Measurements from ENCODE around the gene DYNLL2.
A peak's percentile ranks its signal among the peaks of the same experiment; 100 is the strongest.

Gene DYNLL2

GRCh38 chr17:58119491-58119890 is 36.3 kb downstream of the DYNLL2 start:
- Histone ChIP-seq H3K23ac (ENCODE audit: low read length) (no peak overlapping the region), H3K27me3 (ENCODE audit: insufficient read depth, low read length) (no peaks in the 10 kb centered on the region), H3K4me2 (ENCODE audit: low read length) (no peak overlapping the region), H3K79me2 (ENCODE audit: control insufficient read depth, insufficient read depth, low read length, poor library complexity) (no peaks in the 10 kb centered on the region), H2BK120ac (ENCODE audit: insufficient read depth, low read length, poor library complexity) (no peak overlapping the region), H3K9ac (ENCODE audit: low read length) (no peak overlapping the region), H3K18ac (ENCODE audit: low read length) (no peak overlapping the region), H2AFZ (ENCODE audit: insufficient read depth, low read length, poor library complexity) (no peak overlapping the region), H4K8ac (ENCODE audit: low read depth, low read length) (no peak overlapping the region), H3K4ac (ENCODE audit: low read depth, low read length) (no peak overlapping the region), H2AK5ac (ENCODE audit: low read length) (no peak overlapping the region), H4K12ac (ENCODE audit: low read depth, low read length) (no peak overlapping the region), H3K14ac (ENCODE audit: low read length) (no peak overlapping the region), H3K4me3 (ENCODE audit: low read depth, low read length) (no peak overlapping the region), H2BK5ac (ENCODE audit: low read depth, low read length, poor library complexity) (no peak overlapping the region), H3K4me1 (ENCODE audit: control insufficient read depth in 1 of 2, insufficient read depth in 2 of 2, low read length in 2 of 2) (no peaks in the 10 kb centered on the region), H2BK12ac (ENCODE audit: low read length) (no peak overlapping the region), H3K9me3 (ENCODE audit: insufficient read depth, low read depth, low read length) (no peaks in the 10 kb centered on the region), H4K91ac (ENCODE audit: low read depth, low read length) (no peak overlapping the region), H3K79me1 (ENCODE audit: low read length) (no peaks in the 10 kb centered on the region), H3K36me3 (ENCODE audit: control insufficient read depth in 1 of 2, insufficient read depth in 2 of 2, low read length in 2 of 2) (no peaks in the 10 kb centered on the region), H3K27ac (ENCODE audit: low read depth, low read length) (no peak overlapping the region)
- no peak for DNase-seq
- WGBS (ENCODE audit: extremely low coverage, insufficient coverage, insufficient read length) = no CpG with 5 or more reads among the region's 3 CpGs

- Histone ChIP-seq H3K4me2 (ENCODE audit: low read length) (no peak overlapping the region), H2AFZ (ENCODE audit: insufficient read depth, low read length, poor library complexity) (no peak overlapping the region), H4K12ac (ENCODE audit: low read depth, low read length) (no peak overlapping the region), H4K8ac (ENCODE audit: low read depth, low read length) (no peak overlapping the region), H2AK5ac (ENCODE audit: low read length) (no peak overlapping the region), H3K4me1 (ENCODE audit: control insufficient read depth in 1 of 2, insufficient read depth in 2 of 2, low read length in 2 of 2) (no peaks in the 10 kb centered on the region), H2BK120ac (ENCODE audit: insufficient read depth, low read length, poor library complexity) (no peak overlapping the region), H3K4ac (ENCODE audit: low read depth, low read length) (no peak overlapping the region), H3K23ac (ENCODE audit: low read length) (no peak overlapping the region), H2BK5ac (ENCODE audit: low read depth, low read length, poor library complexity) (no peak overlapping the region), H3K79me1 (ENCODE audit: low read length) (no peaks in the 10 kb centered on the region), H3K9ac (ENCODE audit: low read length) (no peak overlapping the region), H4K91ac (ENCODE audit: low read depth, low read length) (no peak overlapping the region), H3K14ac (ENCODE audit: low read length) (no peak overlapping the region), H2BK12ac (ENCODE audit: low read length) (no peak overlapping the region), H3K18ac (ENCODE audit: low read length) (no peak overlapping the region), H3K27me3 (ENCODE audit: insufficient read depth, low read length) (no peaks in the 10 kb centered on the region), H3K79me2 (ENCODE audit: control insufficient read depth, insufficient read depth, low read length, poor library complexity) (no peaks in the 10 kb centered on the region), H3K9me3 (ENCODE audit: insufficient read depth, low read depth, low read length) (no peaks in the 10 kb centered on the region), H3K27ac (ENCODE audit: low read depth, low read length) (no peak overlapping the region), H3K4me3 (ENCODE audit: low read depth, low read length) (no peak overlapping the region), H3K36me3 (ENCODE audit: control insufficient read depth in 1 of 2, insufficient read depth in 2 of 2, low read length in 2 of 2) (no peaks in the 10 kb centered on the region)
- whole genome bisulfite sequencing (ENCODE audit: extremely low coverage, insufficient coverage, insufficient read length) = no CpG with 5 or more reads among the region's 7 CpGs
- DNase-seq = peak; percentile 45 to 79
Observed at GRCh38 chr17:58120195-58120822, 37.1 kb downstream of the DYNLL2 start.

GRCh38 chr17:58121925-58122324 is 38.7 kb downstream of the DYNLL2 start:
- Histone ChIP-seq H3K27me3 (ENCODE audit: insufficient read depth, low read length) (no peaks in the 10 kb centered on the region), H3K9ac (ENCODE audit: low read length) (no peak overlapping the region), H4K8ac (ENCODE audit: low read depth, low read length) (no peak overlapping the region), H3K23ac (ENCODE audit: low read length) (no peak overlapping the region), H3K9me3 (ENCODE audit: insufficient read depth, low read depth, low read length) (no peaks in the 10 kb centered on the region), H3K27ac (ENCODE audit: low read depth, low read length) (no peak overlapping the region), H3K79me1 (ENCODE audit: low read length) (no peaks in the 10 kb centered on the region), H4K12ac (ENCODE audit: low read depth, low read length) (no peak overlapping the region), H2BK5ac (ENCODE audit: low read depth, low read length, poor library complexity) (no peak overlapping the region), H3K4ac (ENCODE audit: low read depth, low read length) (no peak overlapping the region), H4K91ac (ENCODE audit: low read depth, low read length) (no peak overlapping the region), H2AFZ (ENCODE audit: insufficient read depth, low read length, poor library complexity) (no peak overlapping the region), H3K4me1 (ENCODE audit: control insufficient read depth in 1 of 2, insufficient read depth in 2 of 2, low read length in 2 of 2) (no peaks in the 10 kb centered on the region), H2AK5ac (ENCODE audit: low read length) (no peak overlapping the region), H2BK12ac (ENCODE audit: low read length) (no peak overlapping the region), H3K4me3 (ENCODE audit: low read depth, low read length) (no peak overlapping the region), H3K4me2 (ENCODE audit: low read length) (no peak overlapping the region), H3K14ac (ENCODE audit: low read length) (no peak overlapping the region), H2BK120ac (ENCODE audit: insufficient read depth, low read length, poor library complexity) (no peak overlapping the region), H3K18ac (ENCODE audit: low read length) (no peak overlapping the region), H3K36me3 (ENCODE audit: control insufficient read depth in 1 of 2, insufficient read depth in 2 of 2, low read length in 2 of 2) (no peaks in the 10 kb centered on the region), H3K79me2 (ENCODE audit: control insufficient read depth, insufficient read depth, low read length, poor library complexity) (no peaks in the 10 kb centered on the region)
- no CpG with 5 or more reads among the region's 5 CpGs for WGBS (ENCODE audit: extremely low coverage, insufficient coverage, insufficient read length)
- DNase-seq = peak in 1 of 2 donors; percentile 21

- no CpG with 5 or more reads among the region's 1 CpG for WGBS (ENCODE audit: extremely low coverage, insufficient coverage, insufficient read length)
- H4K8ac ChIP-seq (ENCODE audit: low read depth, low read length) = no peak overlapping the region
- H3K14ac ChIP-seq (ENCODE audit: low read length) = no peak overlapping the region
- H4K91ac ChIP-seq (ENCODE audit: low read depth, low read length) = no peak overlapping the region
- H3K9me3 ChIP-seq (ENCODE audit: insufficient read depth, low read depth, low read length) = no peaks in the 10 kb centered on the region
- no peaks in the 10 kb centered on the region for H3K4me1 ChIP-seq (ENCODE audit: control insufficient read depth in 1 of 2, insufficient read depth in 2 of 2, low read length in 2 of 2)
- no peak overlapping the region for H3K4me2 ChIP-seq (ENCODE audit: low read length)
- H3K36me3 ChIP-seq (ENCODE audit: control insufficient read depth in 1 of 2, insufficient read depth in 2 of 2, low read length in 2 of 2) = no peaks in the 10 kb centered on the region
- H3K18ac ChIP-seq (ENCODE audit: low read length) = no peak overlapping the region
- H3K9ac ChIP-seq (ENCODE audit: low read length) = no peak overlapping the region
- no peaks in the 10 kb centered on the region for H3K79me2 ChIP-seq (ENCODE audit: control insufficient read depth, insufficient read depth, low read length, poor library complexity)
- no peak overlapping the region for H2BK5ac ChIP-seq (ENCODE audit: low read depth, low read length, poor library complexity)
- no peak overlapping the region for H4K12ac ChIP-seq (ENCODE audit: low read depth, low read length)
- no peak overlapping the region for H2AK5ac ChIP-seq (ENCODE audit: low read length)
- no peak overlapping the region for H3K4ac ChIP-seq (ENCODE audit: low read depth, low read length)
- DNase-seq = no peak
- no peak overlapping the region for H3K4me3 ChIP-seq (ENCODE audit: low read depth, low read length)
- H3K23ac ChIP-seq (ENCODE audit: low read length) = no peak overlapping the region
- no peaks in the 10 kb centered on the region for H3K27me3 ChIP-seq (ENCODE audit: insufficient read depth, low read length)
- H2AFZ ChIP-seq (ENCODE audit: insufficient read depth, low read length, poor library complexity) = no peak overlapping the region
- no peaks in the 10 kb centered on the region for H3K79me1 ChIP-seq (ENCODE audit: low read length)
- H3K27ac ChIP-seq (ENCODE audit: low read depth, low read length) = no peak overlapping the region
- no peak overlapping the region for H2BK12ac ChIP-seq (ENCODE audit: low read length)
- H2BK120ac ChIP-seq (ENCODE audit: insufficient read depth, low read length, poor library complexity) = no peak overlapping the region
Observed at GRCh38 chr17:58127846-58128245, 44.6 kb downstream of the DYNLL2 start.
